ENCODE data around the gene USP47.

Gene USP47

DNA sequence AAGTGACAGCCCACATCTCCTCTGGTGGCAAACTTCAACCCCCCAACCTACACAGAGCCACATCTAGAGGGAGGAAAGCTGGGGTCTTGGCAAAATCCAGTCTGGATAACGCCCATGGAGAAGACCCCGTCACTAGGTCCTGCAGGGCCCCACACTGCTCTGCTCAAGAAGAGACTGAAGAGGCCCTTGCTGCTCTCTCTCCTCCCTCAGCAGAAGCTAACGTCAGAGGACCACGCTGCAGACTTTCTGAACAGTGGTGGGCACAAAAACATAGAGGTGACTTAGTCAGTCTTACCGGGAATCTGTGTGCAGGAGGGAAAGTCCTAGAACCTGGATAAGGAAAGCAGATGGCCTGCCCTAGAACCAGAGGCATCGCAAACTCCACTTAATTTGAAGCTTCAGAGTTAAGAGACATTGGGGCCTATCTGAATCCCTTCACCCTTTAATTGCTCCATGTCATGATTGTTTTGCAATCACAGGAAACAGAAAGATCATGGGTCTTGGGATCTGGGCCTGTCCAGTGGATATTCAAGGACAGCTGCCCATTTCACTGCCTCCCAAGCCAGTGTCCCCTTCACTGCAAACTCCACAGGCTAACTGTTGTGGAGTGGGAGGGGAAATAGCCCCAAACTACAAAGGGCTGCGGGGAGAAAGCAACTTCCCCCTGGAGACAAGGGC lies 164.9 kb downstream of the USP47 start:
- DNase-seq (ENCODE audit: low read depth), result no peak

DNA sequence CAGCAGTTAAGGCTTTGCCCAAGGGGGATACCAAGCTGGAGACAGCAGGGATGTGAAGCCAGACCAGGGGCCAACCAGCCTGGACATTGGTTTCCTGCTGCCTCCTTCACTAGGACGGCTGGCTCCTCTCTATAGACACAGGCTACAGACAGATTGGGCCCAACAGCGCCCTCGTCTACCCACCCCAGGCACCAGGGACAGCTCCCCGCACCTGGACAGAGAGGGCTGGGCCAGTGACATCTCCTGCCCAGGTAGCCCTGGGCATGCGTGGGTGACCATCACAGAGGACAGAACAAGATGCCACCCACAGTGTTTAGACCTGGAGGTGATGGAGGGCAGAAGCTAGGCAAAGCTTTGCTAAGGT lies 165.4 kb downstream of the USP47 start:
- H3K4me3 ChIP-seq (ENCODE audit: low read depth, low read length), result no peak overlapping the region
- no peak for TF ChIP-seq MYC (IDR thresholded peaks at IDR 0.05; ENCODE audit: low read depth, low read length)
- TF ChIP-seq, protein P1, sequence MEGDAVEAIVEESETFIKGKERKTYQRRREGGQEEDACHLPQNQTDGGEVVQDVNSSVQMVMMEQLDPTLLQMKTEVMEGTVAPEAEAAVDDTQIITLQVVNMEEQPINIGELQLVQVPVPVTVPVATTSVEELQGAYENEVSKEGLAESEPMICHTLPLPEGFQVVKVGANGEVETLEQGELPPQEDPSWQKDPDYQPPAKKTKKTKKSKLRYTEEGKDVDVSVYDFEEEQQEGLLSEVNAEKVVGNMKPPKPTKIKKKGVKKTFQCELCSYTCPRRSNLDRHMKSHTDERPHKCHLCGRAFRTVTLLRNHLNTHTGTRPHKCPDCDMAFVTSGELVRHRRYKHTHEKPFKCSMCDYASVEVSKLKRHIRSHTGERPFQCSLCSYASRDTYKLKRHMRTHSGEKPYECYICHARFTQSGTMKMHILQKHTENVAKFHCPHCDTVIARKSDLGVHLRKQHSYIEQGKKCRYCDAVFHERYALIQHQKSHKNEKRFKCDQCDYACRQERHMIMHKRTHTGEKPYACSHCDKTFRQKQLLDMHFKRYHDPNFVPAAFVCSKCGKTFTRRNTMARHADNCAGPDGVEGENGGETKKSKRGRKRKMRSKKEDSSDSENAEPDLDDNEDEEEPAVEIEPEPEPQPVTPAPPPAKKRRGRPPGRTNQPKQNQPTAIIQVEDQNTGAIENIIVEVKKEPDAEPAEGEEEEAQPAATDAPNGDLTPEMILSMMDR (IDR thresholded peaks at IDR 0.05; ENCODE audit: low read depth, low read length), result no peak
- TF ChIP-seq, protein P2, sequence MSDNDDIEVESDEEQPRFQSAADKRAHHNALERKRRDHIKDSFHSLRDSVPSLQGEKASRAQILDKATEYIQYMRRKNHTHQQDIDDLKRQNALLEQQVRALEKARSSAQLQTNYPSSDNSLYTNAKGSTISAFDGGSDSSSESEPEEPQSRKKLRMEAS (IDR thresholded peaks at IDR 0.05; ENCODE audit: low read depth, low read length), result no peak
- TF ChIP-seq POLR2A (IDR thresholded peaks at IDR 0.05; ENCODE audit: extremely low read depth, insufficient read length), result no peak

More for the DNA sequence above, 164.9 kb downstream of the USP47 start:
- TF ChIP-seq MYC (IDR thresholded peaks at IDR 0.05; ENCODE audit: low read depth, low read length) (no peak), POLR2A (IDR thresholded peaks at IDR 0.05; ENCODE audit: extremely low read depth, insufficient read length) (no peak)
- TF ChIP-seq, protein P2 (IDR thresholded peaks at IDR 0.05; ENCODE audit: low read depth, low read length), result no peak
- TF ChIP-seq, protein P1 (IDR thresholded peaks at IDR 0.05; ENCODE audit: low read depth, low read length), result no peak
- no peak overlapping the region for H3K4me3 ChIP-seq (ENCODE audit: low read depth, low read length)

GRCh38 chr11:12007769-12008737 lies 166.3 kb downstream of the USP47 start, which contains the start of gene DKK3:
DKK3 (minus strand) TSS chr11:12008626; CDS start chr11:12008582, 44 bp downstream.
- H3K4me3 ChIP-seq (ENCODE audit: low read depth, low read length), result no peak within 1 kb of the TSS
- TF ChIP-seq, protein P1 (IDR thresholded peaks at IDR 0.05; ENCODE audit: low read depth, low read length), result no peak
- TF ChIP-seq MYC (IDR thresholded peaks at IDR 0.05; ENCODE audit: low read depth, low read length), result no peak
- no peak for TF ChIP-seq POLR2A (IDR thresholded peaks at IDR 0.05; ENCODE audit: extremely low read depth, insufficient read length)
- TF ChIP-seq, protein P2 (IDR thresholded peaks at IDR 0.05; ENCODE audit: low read depth, low read length), result no peak
- DNase-seq (ENCODE audit: low read depth), result no peak

More for the DNA sequence above, 165.4 kb downstream of the USP47 start:
- DNase-seq (ENCODE audit: low read depth), result no peak
